GM08714 (cell line): ENCODE data around the gene NUP188.

Experiments used
- H3K4me3 ChIP-seq: fragments of 200-500 bp; sonication (Bioruptor generic); 2 replicates; pipeline ENCODE4 v1.5.1; 2014; ENCODE audit warnings: mild to moderate bottlenecking, low read length, inconsistent platforms
- ZNF274 ChIP-seq: IDR thresholded peaks from 2 replicates; pipeline ENCODE4 v1.6.1; 2012; ENCODE audit warnings: mild to moderate bottlenecking, low read depth, low read length

NUP188 gene

GRCh38 chr9:129005336-129005997, 58.0 kb downstream of the NUP188 start:
- no peak for TF ChIP-seq ZNF274
- no peak overlapping the region for H3K4me3 ChIP-seq

GRCh38 chr9:129006328-129007034, 59.0 kb downstream of the NUP188 start:
- no peak overlapping the region for H3K4me3 ChIP-seq
- TF ChIP-seq ZNF274 = no peak

GRCh38 chr9:129007035-129007765, 59.7 kb downstream of the NUP188 start:
- no peak for TF ChIP-seq ZNF274
- H3K4me3 ChIP-seq = no peak overlapping the region

- TF ChIP-seq ZNF274 = no peak
- no peak overlapping the region for H3K4me3 ChIP-seq
Measured at GRCh38 chr9:129007766-129008468, 60.4 kb downstream of the NUP188 start.

GRCh38 chr9:129008469-129008965, 61.0 kb downstream of the NUP188 start:
- no peak overlapping the region for H3K4me3 ChIP-seq
- no peak for TF ChIP-seq ZNF274

GRCh38 chr9:129008986-129009583, 61.6 kb downstream of the NUP188 start:
- no peak overlapping the region for H3K4me3 ChIP-seq
- no peak for TF ChIP-seq ZNF274

- H3K4me3 ChIP-seq = no peak overlapping the region
- no peak for TF ChIP-seq ZNF274
Measured at GRCh38 chr9:129009584-129010141, 62.2 kb downstream of the NUP188 start.

- no peak for TF ChIP-seq ZNF274
- H3K4me3 ChIP-seq = no peak overlapping the region
Measured at GRCh38 chr9:129010267-129010975, 62.9 kb downstream of the NUP188 start.

GRCh38 chr9:129011170-129011569, 63.7 kb downstream of the NUP188 start:
- no peak overlapping the region for H3K4me3 ChIP-seq
- no peak for TF ChIP-seq ZNF274

GRCh38 chr9:129011761-129012181, 64.3 kb downstream of the NUP188 start:
- no peak for TF ChIP-seq ZNF274
- H3K4me3 ChIP-seq = no peak overlapping the region

GRCh38 chr9:129012343-129012742, 64.8 kb downstream of the NUP188 start:
- no peak overlapping the region for H3K4me3 ChIP-seq
- TF ChIP-seq ZNF274 = no peak

- TF ChIP-seq ZNF274 = no peak
- no peak overlapping the region for H3K4me3 ChIP-seq
Measured at GRCh38 chr9:129012893-129013448, 65.5 kb downstream of the NUP188 start.
